Fibroblast of lung (primary cell): ENCODE results near the gene CYS1. TPM values are rescaled to one million over a fixed set of nuclear protein-coding genes. Genes with fewer than 3 reads are reported as not detected.

ENCODE experiments used
- DNase-seq, 2 donors: peaks; one replicate each; pipeline versions ENCODE4 v3.0.0 to v3.0.0-alpha.2; 2010; ENCODE audit warnings: low read depth in 2 of 2
- H2AFZ ChIP-seq: 2 replicates; pipeline ENCODE4 v1.5.1; 2012; ENCODE audit warnings: low read length, control low read depth, inconsistent platforms
- H3K27ac ChIP-seq: 2 replicates; pipeline ENCODE4 v1.5.1; 2011; ENCODE audit warnings: low read length, control low read depth; ENCODE audit not compliant: insufficient read depth
- H3K27me3 ChIP-seq: 2 replicates; pipeline ENCODE4 v1.5.1; 2011; ENCODE audit warnings: mild to moderate bottlenecking, low read length; ENCODE audit not compliant: control insufficient read depth, insufficient read depth
- H3K36me3 ChIP-seq: 2 replicates; pipeline ENCODE4 v1.5.1; 2011; ENCODE audit warnings: low read length; ENCODE audit not compliant: control insufficient read depth, insufficient read depth
- H3K4me1 ChIP-seq: 2 replicates; pipeline ENCODE4 v1.5.1; 2011; ENCODE audit warnings: low read length; ENCODE audit not compliant: control insufficient read depth, insufficient read depth; ENCODE audit errors: extremely low read depth
- H3K4me2 ChIP-seq: 2 replicates; pipeline ENCODE4 v1.5.1; 2011; ENCODE audit warnings: low read length, control low read depth; ENCODE audit not compliant: insufficient read depth; ENCODE audit errors: extremely low read depth
- H3K4me3 ChIP-seq, 4 experiments: fragments of 200-600 bp in 1 of 4; sonication (generic) in 1 of 4; replicated peaks in 1 of 4; 2 replicates each; pipeline ENCODE4 v1.5.1; 2011 to 2016; ENCODE audit warnings: low read length in 4 of 4, low read depth in 3 of 4, mild to moderate bottlenecking in 3 of 4, control low read depth in 2 of 4, inconsistent platforms in 1 of 4, mixed read lengths in 1 of 4; ENCODE audit not compliant: insufficient read depth in 1 of 4; ENCODE audit errors: control extremely low read depth in 1 of 4
- H3K79me2 ChIP-seq: 2 replicates; pipeline ENCODE4 v1.5.1; 2012; ENCODE audit warnings: mild to moderate bottlenecking, low read length, inconsistent platforms; ENCODE audit not compliant: control insufficient read depth, insufficient read depth
- H3K9ac ChIP-seq: 2 replicates; pipeline ENCODE4 v1.5.1; 2011; ENCODE audit warnings: mild to moderate bottlenecking, low read length, control low read depth; ENCODE audit not compliant: insufficient read depth
- H3K9me3 ChIP-seq: 2 replicates; pipeline ENCODE4 v1.5.1; 2012; ENCODE audit warnings: low read depth, low read length; ENCODE audit not compliant: control insufficient read depth, insufficient read depth
- H4K20me1 ChIP-seq: 2 replicates; pipeline ENCODE4 v1.5.1; 2011; ENCODE audit warnings: low read length; ENCODE audit not compliant: control insufficient read depth, insufficient read depth; ENCODE audit errors: extremely low read depth
- EZH2 ChIP-seq: IDR thresholded peaks from 2 replicates; pipeline ENCODE4 v1.5.1; 2012; ENCODE audit warnings: low read length, control low read depth, mild to moderate bottlenecking; ENCODE audit errors: missing control alignments
- polyA plus RNA-seq, 2 donors: library from polyadenylated mRNA; depleted of rRNA in 1 of 2; stranded (reverse) in 1 of 2; unstranded in 1 of 2; fragments of >200 nt; gene quantifications; 2 replicates each; pipeline ENCODE4 v1.2.1, GENCODE V29; 2011 to 2012; ENCODE audit warnings: missing spikeins in 1 of 2
- total RNA-seq: library from RNA; depleted of rRNA; stranded (reverse); fragments of >200 nt; gene quantifications from 2 replicates; pipeline ENCODE4 v1.2.1, GENCODE V29; 2014
- TF ChIP-seq, protein P1 (sequence below), 2 donors: IDR thresholded peaks in 1 of 2; conservative IDR thresholded peaks in 1 of 2; 1 replicate in 1 of 2; 2 replicates in 1 of 2; pipeline ENCODE4 v1.5.1; 2011 to 2012; ENCODE audit warnings: low read length in 2 of 2, control low read depth in 1 of 2, inconsistent platforms in 1 of 2, low read depth in 1 of 2, mild to moderate bottlenecking in 1 of 2

CYS1 gene
- total and polyA plus RNA-seq, 2 donors (not counting 1 experiment from before 2014, with no cell fraction given): 0.31 to 5.1 TPM

DNA sequence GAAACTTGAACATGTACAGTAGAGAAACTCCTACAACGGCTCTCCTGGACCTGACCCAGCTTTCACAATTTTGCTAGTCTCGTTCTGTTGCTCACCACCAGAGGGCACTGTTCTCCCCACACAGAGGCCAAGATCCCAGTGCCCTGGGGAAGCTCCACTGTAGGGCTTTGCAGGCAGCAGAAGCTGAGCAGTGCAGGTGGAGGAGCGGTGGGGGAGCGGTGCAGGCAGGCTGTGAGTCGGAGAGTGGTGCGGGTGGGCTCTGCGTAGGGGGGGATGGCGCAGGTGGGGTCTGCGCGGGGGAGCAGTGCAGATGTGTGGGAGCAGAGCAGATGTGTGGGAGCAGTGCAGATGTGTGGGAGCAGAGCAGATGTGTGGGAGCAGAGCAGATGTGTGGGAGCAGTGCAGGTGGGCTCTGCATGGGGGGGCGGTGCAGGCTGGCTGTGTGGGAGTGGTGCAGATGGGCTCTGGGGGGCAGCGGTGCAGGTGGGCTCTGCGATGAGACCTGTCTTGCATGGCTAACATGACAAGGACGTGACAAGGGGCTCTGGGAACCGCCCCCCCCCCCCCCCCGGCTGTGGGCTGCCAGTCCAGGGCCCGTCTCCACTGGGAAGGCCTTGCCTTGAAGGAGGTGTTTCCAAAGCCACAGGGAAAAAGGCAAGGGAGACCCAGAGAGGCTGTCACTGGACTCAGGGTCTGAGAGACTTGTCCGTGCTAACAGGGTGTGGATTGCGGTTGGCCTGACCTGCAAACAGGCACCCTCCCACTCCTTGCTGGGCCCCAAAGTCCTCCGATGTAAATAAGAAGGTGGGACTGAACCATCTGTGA is 7.3 kb downstream of the CYS1 start:
- Histone ChIP-seq H3K9me3 (no peaks in the 10 kb centered on the region), H3K36me3 (no peaks in the 10 kb centered on the region), H4K20me1 (no peaks in the 10 kb centered on the region), H3K4me3 (peak overlapping the region in 1 of 4 experiments; percentile 16), H2AFZ (no peak overlapping the region), H3K9ac (no peak overlapping the region), H3K4me2 (no peak overlapping the region), H3K79me2 (no peaks in the 10 kb centered on the region), H3K4me1 (no peaks in the 10 kb centered on the region), H3K27me3 (peaks cover 21% of the 10 kb centered on the region), H3K27ac (no peak overlapping the region)
- DNase-seq: peak; percentile 72 to 89
- TF ChIP-seq, protein P1, sequence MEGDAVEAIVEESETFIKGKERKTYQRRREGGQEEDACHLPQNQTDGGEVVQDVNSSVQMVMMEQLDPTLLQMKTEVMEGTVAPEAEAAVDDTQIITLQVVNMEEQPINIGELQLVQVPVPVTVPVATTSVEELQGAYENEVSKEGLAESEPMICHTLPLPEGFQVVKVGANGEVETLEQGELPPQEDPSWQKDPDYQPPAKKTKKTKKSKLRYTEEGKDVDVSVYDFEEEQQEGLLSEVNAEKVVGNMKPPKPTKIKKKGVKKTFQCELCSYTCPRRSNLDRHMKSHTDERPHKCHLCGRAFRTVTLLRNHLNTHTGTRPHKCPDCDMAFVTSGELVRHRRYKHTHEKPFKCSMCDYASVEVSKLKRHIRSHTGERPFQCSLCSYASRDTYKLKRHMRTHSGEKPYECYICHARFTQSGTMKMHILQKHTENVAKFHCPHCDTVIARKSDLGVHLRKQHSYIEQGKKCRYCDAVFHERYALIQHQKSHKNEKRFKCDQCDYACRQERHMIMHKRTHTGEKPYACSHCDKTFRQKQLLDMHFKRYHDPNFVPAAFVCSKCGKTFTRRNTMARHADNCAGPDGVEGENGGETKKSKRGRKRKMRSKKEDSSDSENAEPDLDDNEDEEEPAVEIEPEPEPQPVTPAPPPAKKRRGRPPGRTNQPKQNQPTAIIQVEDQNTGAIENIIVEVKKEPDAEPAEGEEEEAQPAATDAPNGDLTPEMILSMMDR (conservative IDR thresholded peaks at IDR 0.05 in 1 of 2, IDR thresholded peaks at IDR 0.05 in 1 of 2; ENCODE audit: low read depth in 1 of 2, low read length in 2 of 2): peak; percentile 86 to 89
- no peak for TF ChIP-seq EZH2

DNA sequence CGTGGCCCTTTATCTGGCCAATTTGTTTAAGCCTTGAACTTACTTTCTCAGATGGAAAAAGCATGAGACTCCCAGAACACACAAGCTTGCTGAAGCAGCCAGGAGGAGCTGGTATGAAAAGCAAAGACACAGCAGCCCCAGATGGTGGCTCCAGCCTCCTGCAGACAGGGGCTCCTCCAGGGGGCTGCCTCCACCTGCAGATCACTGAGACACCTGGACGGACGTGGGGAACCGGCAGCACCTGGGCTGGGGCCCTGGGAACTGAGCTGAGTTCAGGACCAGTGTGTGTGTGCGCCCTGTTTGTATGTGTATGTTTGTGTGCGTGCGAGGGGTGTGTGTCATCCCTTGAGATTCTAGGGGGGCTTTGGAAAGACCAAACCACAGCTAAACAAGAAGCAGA is 8.6 kb downstream of the CYS1 start:
- H3K79me2 ChIP-seq: no peaks in the 10 kb centered on the region
- H4K20me1 ChIP-seq: no peaks in the 10 kb centered on the region
- TF ChIP-seq EZH2: no peak
- TF ChIP-seq, protein P1 (conservative IDR thresholded peaks at IDR 0.05 in 1 of 2, IDR thresholded peaks at IDR 0.05 in 1 of 2; ENCODE audit: low read depth in 1 of 2, low read length in 2 of 2): no peak
- no peaks in the 10 kb centered on the region for H3K4me1 ChIP-seq
- H3K9ac ChIP-seq: no peak overlapping the region
- no peaks in the 10 kb centered on the region for H3K9me3 ChIP-seq
- peaks cover 16% of the 10 kb centered on the region for H3K27me3 ChIP-seq
- DNase-seq: no peak
- H3K4me3 ChIP-seq: no peak overlapping the region
- no peaks in the 10 kb centered on the region for H3K36me3 ChIP-seq
- H3K4me2 ChIP-seq: no peak overlapping the region
- H3K27ac ChIP-seq: no peak overlapping the region
- no peak overlapping the region for H2AFZ ChIP-seq

DNA sequence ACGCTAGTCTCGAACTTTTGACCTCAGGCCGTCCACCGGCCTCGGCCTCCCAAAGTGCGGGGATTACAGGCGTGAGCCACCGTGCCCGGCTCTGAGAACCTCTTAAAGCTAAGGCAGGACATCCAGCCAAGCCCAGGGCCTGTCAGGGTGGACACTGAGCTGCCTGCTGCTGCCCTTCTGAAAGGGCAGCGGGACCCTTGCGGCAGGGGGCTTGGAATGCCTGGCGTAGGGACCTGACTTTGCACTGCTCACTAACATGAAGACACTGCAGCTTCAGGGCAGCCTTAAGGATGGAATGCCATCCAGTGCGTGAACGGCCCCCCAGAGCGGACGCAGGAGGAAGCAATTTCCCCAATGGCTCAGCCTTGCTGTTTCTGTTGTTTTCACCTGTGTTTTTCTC is 9.0 kb downstream of the CYS1 start:
- H3K9me3 ChIP-seq: no peaks in the 10 kb centered on the region
- no peak overlapping the region for H3K9ac ChIP-seq
- no peaks in the 10 kb centered on the region for H3K36me3 ChIP-seq
- H3K27me3 ChIP-seq: peaks cover 12% of the 10 kb centered on the region
- H3K4me2 ChIP-seq: no peak overlapping the region
- DNase-seq: no peak
- no peaks in the 10 kb centered on the region for H4K20me1 ChIP-seq
- no peak overlapping the region for H2AFZ ChIP-seq
- TF ChIP-seq EZH2: no peak
- TF ChIP-seq, protein P1 (conservative IDR thresholded peaks at IDR 0.05 in 1 of 2, IDR thresholded peaks at IDR 0.05 in 1 of 2; ENCODE audit: low read depth in 1 of 2, low read length in 2 of 2): no peak
- no peak overlapping the region for H3K4me3 ChIP-seq
- H3K4me1 ChIP-seq: no peaks in the 10 kb centered on the region
- no peak overlapping the region for H3K27ac ChIP-seq
- H3K79me2 ChIP-seq: no peaks in the 10 kb centered on the region
